ENCODE measurements around the gene RCL1. TPM values are rescaled to one million over a fixed set of nuclear protein-coding genes. Genes with fewer than 3 reads are reported as not detected.

The RCL1 gene
- total RNA-seq (21.7 and 29.6 TPM in 2 replicates), polyA plus RNA-seq (10.5 and 14.3 TPM in 2 replicates), polyA minus RNA-seq (24.6 and 29.5 TPM in 2 replicates)
- 19.3 TPM for total RNA-seq (2013)

- ATAC-seq (ENCODE audit: low read depth) (peak; percentile 91), DNase-seq (peak; percentile 97)
- Mint-ChIP-seq H3K27ac (peak within 1 kb of the TSS; percentile 97), H3K9me3 (ENCODE audit: insufficient read depth) (no peaks in the 10 kb centered on the region), H3K4me3 (peak within 1 kb of the TSS; percentile 98), H3K4me1 (peaks cover 36% of the 10 kb centered on the region), H3K27me3 (peaks cover 1% of the 10 kb centered on the region)
- H3K9me3 ChIP-seq (ENCODE audit: control extremely low read depth in 1 of 3, control insufficient read depth in 2 of 3, insufficient read depth in 1 of 3, low read length in 2 of 3): peaks cover 0 to 3% (median 0%) of the 10 kb centered on the region in 3 donors
- H3K27ac ChIP-seq (ENCODE audit: low read length in 2 of 2): peak within 1 kb of the TSS; percentile 89 to 97
- ChIA-PET CTCF (interaction anchor here (0.6 to 3.1 kb wide), 10 partner anchors 30 to 658 kb away, joined by 3 to 16 read pairs (median 4); partner anchors contain the start of genes AK3 and CD274), POLR2A (interaction anchor here (0.6 to 2.2 kb wide), 9 partner anchors 22 to 833 kb away, joined by 3 to 9 read pairs (median 4); partner anchors contain the start of genes AK3, CDC37L1 and JAK2)
- H3K4me1 ChIP-seq (ENCODE audit: control insufficient read depth in 2 of 2, insufficient read depth in 2 of 2, low read length in 2 of 2): peaks cover 22 to 30% of the 10 kb centered on the region in 2 donors
- H3K79me2 ChIP-seq (ENCODE audit: control insufficient read depth, insufficient read depth, low read length): peaks cover 49% of the 10 kb centered on the region
- under 1% methylated on average over 106 of the region's 106 CpGs for WGBS (ENCODE audit: insufficient coverage)
- no peaks in the 10 kb centered on the region for H3K36me3 ChIP-seq (replicated peaks in 1 of 2; ENCODE audit: control extremely low read depth in 1 of 2, control insufficient read depth in 1 of 2, extremely low read depth in 1 of 2, insufficient read depth in 2 of 2, low read length in 1 of 2)
- peaks cover 24% of the 10 kb centered on the region for H4K20me1 ChIP-seq (ENCODE audit: control insufficient read depth, insufficient read depth, low read length, poor library complexity, severe bottlenecking)
- peak within 1 kb of the TSS; percentile 87 for H2AFZ ChIP-seq (ENCODE audit: insufficient read depth, low read depth, low read length, poor library complexity, severe bottlenecking)
- H3K4me3 ChIP-seq (ENCODE audit: control extremely low read depth in 1 of 5, extremely low read depth in 1 of 5, insufficient read depth in 1 of 5, low read depth in 2 of 5, low read length in 4 of 5): peak within 1 kb of the TSS; percentile 81 to 96 (median 94)
- intact Hi-C loops (cut with micrococcal nuclease): loop anchor here (1.0 to 5.0 kb wide), 11 partner anchors 30 to 1266 kb away; partner anchors contain the start of genes AK3, CDC37L1, ERMP1 and JAK2
- peak within 1 kb of the TSS; percentile 82 for H3K4me2 ChIP-seq (replicated peaks; ENCODE audit: low read depth, low read length, poor library complexity, severe bottlenecking)
- TF ChIP-seq CTCF (IDR thresholded peaks at IDR 0.05): no peak
- TF ChIP-seq EZH2 (IDR thresholded peaks at IDR 0.05; ENCODE audit: borderline replicate concordance, insufficient read depth, low read depth, low read length, poor library complexity, severe bottlenecking): no peak
- H3K9ac ChIP-seq (ENCODE audit: low read length): peak within 1 kb of the TSS; percentile 81
- no peaks in the 10 kb centered on the region for H3K27me3 ChIP-seq (replicated peaks in 1 of 4; ENCODE audit: control extremely low read depth in 1 of 4, control insufficient read depth in 3 of 4, insufficient read depth in 4 of 4, low read length in 3 of 4)
These were observed at the start of gene RCL1 for GRCh38 chr9:4792572-4793458. Gene RCL1 (plus strand): TSS chr9:4792944. CDS start chr9:4793092, 148 bp downstream.

All from B cell (primary cell).